A673 (cell line): Measurements from ENCODE around the gene CDC42BPB. TPM values are rescaled to one million over a fixed set of nuclear protein-coding genes. Genes with fewer than 3 reads are reported as not detected.

Experiments
- BruUV-seq: library from RNA; stranded (reverse); fragments of 400-500 nt; replicated peaks from 2 replicates; lab custom pipeline; 2021; lab: Mats Ljungman, UMichigan
- CTCF ChIA-PET: fragments of 300-600 bp; sonication (Branson Sonifier 250); formaldehyde crosslinking; loops from one replicate; lab custom pipeline; 2022; ENCODE audit warnings: antibody characterized with exemption; lab: Charles Lee
- POLR2A ChIA-PET: fragments of 300-600 bp; sonication (Branson Sonifier 250); formaldehyde crosslinking; loops from one replicate; lab custom pipeline; 2022; ENCODE audit warnings: antibody characterized with exemption; ENCODE audit not compliant: low non-redundant PET; lab: Charles Lee
- DNase-seq: peaks from one replicate; pipeline ENCODE4 v3.0.0-alpha.2; 2015; ENCODE audit warnings: low spot score
- H3K27ac ChIP-seq: fragments of 200-600 bp; sonication (generic); 2 replicates; pipeline ENCODE4 v1.5.1; 2016; ENCODE audit warnings: mixed run types, low read depth, mild to moderate bottlenecking, mixed read lengths, antibody characterized with exemption, low read length; ENCODE audit not compliant: poor library complexity, severe bottlenecking
- H3K27me3 ChIP-seq: fragments of 200-600 bp; sonication (generic); replicated peaks from 2 replicates; pipeline ENCODE4 v1.6.1; 2017; ENCODE audit warnings: mixed run types, low read depth, mild to moderate bottlenecking, mixed read lengths, antibody characterized with exemption, low read length; ENCODE audit not compliant: insufficient read depth, poor library complexity
- H3K36me3 ChIP-seq: fragments of 200-600 bp; sonication (generic); 2 replicates; pipeline ENCODE4 v1.6.1; 2016; ENCODE audit warnings: mixed run types, mild to moderate bottlenecking, mixed read lengths, antibody characterized with exemption, low read length; ENCODE audit not compliant: insufficient read depth, poor library complexity, severe bottlenecking
- H3K4me1 ChIP-seq: fragments of 200-600 bp; sonication (generic); 2 replicates; pipeline ENCODE4 v1.6.1; 2017; ENCODE audit warnings: mixed run types, mild to moderate bottlenecking, mixed read lengths, antibody characterized with exemption, low read length; ENCODE audit not compliant: insufficient read depth, poor library complexity, severe bottlenecking
- H3K4me3 ChIP-seq: fragments of 200-600 bp; sonication (generic); 2 replicates; pipeline ENCODE4 v1.5.1; 2016; ENCODE audit warnings: low read depth, mixed run types, mild to moderate bottlenecking, mixed read lengths, low read length; ENCODE audit not compliant: poor library complexity, severe bottlenecking
- H3K9me3 ChIP-seq: fragments of 200-600 bp; sonication (generic); 2 replicates; pipeline ENCODE4 v1.6.1; 2016; ENCODE audit warnings: mixed run types, low read depth, mild to moderate bottlenecking, mixed read lengths, antibody characterized with exemption, low read length; ENCODE audit not compliant: poor library complexity, severe bottlenecking
- EZH2 ChIP-seq: fragments of 200-600 bp; sonication (generic); IDR thresholded peaks from 2 replicates; pipeline ENCODE4 v1.6.1; 2017; ENCODE audit warnings: borderline replicate concordance, low read depth, mild to moderate bottlenecking, mixed read lengths, antibody characterized with exemption, low read length; ENCODE audit not compliant: poor library complexity, severe bottlenecking
- intact Hi-C: fragments of 100-400 bp; cut with micrococcal nuclease; formaldehyde crosslinking; loops from one replicate; pipeline ENCODE4 v1.10.0; 2022; ENCODE audit not compliant: unreplicated experiment
- total RNA-seq: library from RNA; stranded (reverse); gene quantifications from 2 replicates; pipeline ENCODE4 v1.2.3, GENCODE V29; 2021
- TF ChIP-seq, protein P1 (sequence below): fragments of 300-800, 200-600 bp; sonication (generic); conservative IDR thresholded peaks from 2 replicates; pipeline ENCODE4 v1.5.1; 2017; ENCODE audit warnings: low read depth, mild to moderate bottlenecking, antibody characterized with exemption, low read length, moderate library complexity, mixed read lengths

The CDC42BPB gene
- total RNA-seq, 1 experiment from 2014 or later: 103 TPM

DNA sequence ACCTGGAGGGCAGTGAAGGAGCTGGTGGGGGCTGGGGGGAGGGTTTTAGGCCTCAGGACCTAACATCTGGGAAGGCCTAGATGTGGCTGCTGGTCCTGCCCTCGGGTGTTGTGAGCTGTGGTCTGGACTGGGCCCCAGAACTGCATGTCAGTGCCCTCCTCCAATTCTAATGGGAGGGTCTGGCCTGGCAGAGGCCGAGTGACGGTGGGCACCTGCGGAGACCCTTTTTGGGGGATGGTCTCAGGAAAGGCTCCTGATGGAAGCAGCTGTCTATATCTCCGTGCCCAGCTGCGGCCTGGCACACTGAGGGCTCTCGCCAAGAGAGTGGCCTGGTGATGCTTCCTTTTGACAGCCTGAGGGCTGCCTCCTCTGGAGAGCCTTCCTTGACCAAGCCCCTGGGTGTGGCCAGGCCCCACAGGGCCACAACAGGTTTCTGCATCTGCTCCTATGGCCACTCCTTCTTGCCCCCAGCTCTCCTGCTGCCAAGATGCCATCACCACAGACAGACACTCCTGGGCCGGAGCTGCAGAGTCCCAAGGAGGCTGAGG, 42.5 kb upstream of the CDC42BPB start:
- ChIA-PET CTCF (no interaction called here), POLR2A (no interaction called here)
- peaks cover 12% of the 10 kb centered on the region for H3K4me1 ChIP-seq
- BruUV-seq: no TSS peak
- no peak for TF ChIP-seq EZH2
- TF ChIP-seq, protein P1, sequence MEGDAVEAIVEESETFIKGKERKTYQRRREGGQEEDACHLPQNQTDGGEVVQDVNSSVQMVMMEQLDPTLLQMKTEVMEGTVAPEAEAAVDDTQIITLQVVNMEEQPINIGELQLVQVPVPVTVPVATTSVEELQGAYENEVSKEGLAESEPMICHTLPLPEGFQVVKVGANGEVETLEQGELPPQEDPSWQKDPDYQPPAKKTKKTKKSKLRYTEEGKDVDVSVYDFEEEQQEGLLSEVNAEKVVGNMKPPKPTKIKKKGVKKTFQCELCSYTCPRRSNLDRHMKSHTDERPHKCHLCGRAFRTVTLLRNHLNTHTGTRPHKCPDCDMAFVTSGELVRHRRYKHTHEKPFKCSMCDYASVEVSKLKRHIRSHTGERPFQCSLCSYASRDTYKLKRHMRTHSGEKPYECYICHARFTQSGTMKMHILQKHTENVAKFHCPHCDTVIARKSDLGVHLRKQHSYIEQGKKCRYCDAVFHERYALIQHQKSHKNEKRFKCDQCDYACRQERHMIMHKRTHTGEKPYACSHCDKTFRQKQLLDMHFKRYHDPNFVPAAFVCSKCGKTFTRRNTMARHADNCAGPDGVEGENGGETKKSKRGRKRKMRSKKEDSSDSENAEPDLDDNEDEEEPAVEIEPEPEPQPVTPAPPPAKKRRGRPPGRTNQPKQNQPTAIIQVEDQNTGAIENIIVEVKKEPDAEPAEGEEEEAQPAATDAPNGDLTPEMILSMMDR: no peak
- no peaks in the 10 kb centered on the region for H3K9me3 ChIP-seq
- no peak overlapping the region for H3K27ac ChIP-seq
- peaks cover 29% of the 10 kb centered on the region for H3K27me3 ChIP-seq
- intact Hi-C loops: no loop called here
- no peak overlapping the region for H3K4me3 ChIP-seq
- no peak for DNase-seq
- no peaks in the 10 kb centered on the region for H3K36me3 ChIP-seq

DNA sequence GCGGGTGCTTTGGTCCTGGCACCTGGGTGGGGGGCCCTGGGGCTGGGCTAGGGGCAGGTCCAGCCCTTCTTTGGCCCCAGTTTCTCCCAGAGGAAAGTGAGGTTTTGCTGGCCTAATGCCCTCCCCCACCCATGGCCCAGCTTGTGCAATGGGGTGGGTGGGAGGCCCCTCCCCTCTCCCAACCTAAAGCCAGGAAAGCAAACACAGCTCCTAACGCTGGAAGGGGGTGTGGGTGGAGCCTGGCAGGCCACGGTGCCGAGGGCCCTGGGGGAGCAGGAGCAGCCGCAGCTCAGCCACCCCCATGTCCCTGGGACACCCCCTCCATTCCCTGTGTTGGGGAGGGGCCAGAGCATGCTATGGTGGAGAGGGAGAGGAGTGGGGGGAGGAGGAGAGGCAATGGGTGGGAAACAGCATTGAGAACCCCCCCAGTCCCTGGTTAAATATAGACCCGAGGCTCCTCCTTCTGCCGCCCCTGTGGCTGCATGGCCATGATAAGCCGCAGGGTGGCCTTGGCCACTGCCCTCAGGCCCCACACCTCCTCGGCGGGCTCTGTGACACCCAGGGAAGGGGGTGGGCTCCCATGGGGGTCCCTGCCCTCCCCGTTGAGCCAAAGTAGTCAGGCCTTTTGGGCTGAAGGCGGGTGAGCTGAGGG, 41.9 kb upstream of the CDC42BPB start:
- peaks cover 23% of the 10 kb centered on the region for H3K27me3 ChIP-seq
- no peaks in the 10 kb centered on the region for H3K36me3 ChIP-seq
- H3K27ac ChIP-seq: no peak overlapping the region
- POLR2A ChIA-PET: no interaction called here
- no TSS peak for BruUV-seq
- H3K4me1 ChIP-seq: peaks cover 6% of the 10 kb centered on the region
- CTCF ChIA-PET: no interaction called here
- no peak overlapping the region for H3K4me3 ChIP-seq
- TF ChIP-seq, protein P1: no peak
- TF ChIP-seq EZH2: no peak
- intact Hi-C loops: no loop called here
- no peak for DNase-seq
- H3K9me3 ChIP-seq: no peaks in the 10 kb centered on the region

DNA sequence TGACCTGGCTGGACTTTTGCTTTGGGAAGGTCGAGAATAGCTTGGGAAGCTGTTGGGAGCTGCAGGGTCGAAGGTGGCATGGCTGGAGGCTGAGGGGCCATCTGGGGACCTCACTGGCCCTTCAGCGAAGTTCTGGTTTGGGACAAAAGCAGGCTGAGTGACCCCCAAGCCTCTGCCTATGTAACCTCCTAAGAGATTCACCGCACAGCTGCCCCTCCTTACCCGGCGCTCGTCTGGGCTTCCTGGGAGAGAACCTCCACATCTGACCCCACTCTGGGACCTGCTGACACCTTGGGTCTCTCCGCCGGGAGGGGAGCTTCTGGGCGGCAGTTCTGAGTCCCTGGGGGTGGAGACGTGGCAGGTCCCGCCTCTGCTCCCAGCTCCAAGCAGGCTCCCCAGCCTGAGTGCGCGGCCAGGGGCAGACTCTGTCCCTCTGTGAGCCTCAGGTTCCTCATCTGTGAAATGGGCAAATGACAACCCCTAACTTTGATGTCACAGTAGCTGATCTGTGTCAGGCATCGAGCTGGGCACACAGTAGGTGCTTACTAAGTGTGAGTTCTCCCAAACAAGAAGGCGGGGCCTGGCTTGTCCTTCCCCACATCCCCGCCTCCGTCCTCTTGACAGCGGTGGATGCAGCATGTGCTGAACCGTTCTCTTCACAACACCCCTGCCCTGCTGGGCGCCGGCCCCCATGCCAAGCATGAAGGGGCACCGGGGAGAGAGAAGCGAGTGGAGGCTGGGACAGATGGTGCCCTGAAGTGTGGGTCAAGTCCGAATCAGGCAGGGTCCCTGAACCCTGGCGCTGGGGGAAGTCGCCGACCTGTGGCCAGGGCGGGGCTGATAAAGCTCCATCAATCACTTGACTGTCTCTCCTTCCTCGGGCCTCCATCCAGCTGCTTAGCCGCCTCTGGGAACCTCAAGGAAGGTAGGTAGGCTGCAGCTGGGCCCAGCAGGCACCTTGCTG, 40.9 kb upstream of the CDC42BPB start:
- no peak overlapping the region for H3K27ac ChIP-seq
- H3K27me3 ChIP-seq: peaks cover 14% of the 10 kb centered on the region
- H3K36me3 ChIP-seq: no peaks in the 10 kb centered on the region
- CTCF ChIA-PET: no interaction called here
- no TSS peak for BruUV-seq
- no peaks in the 10 kb centered on the region for H3K9me3 ChIP-seq
- no peak overlapping the region for H3K4me3 ChIP-seq
- no peak for DNase-seq
- peaks cover under 1% of the 10 kb centered on the region for H3K4me1 ChIP-seq
- intact Hi-C loops: no loop called here
- POLR2A ChIA-PET: no interaction called here
- TF ChIP-seq EZH2: no peak
- TF ChIP-seq, protein P1: no peak
